ENCODE results near the gene CPNE1. TPM values are rescaled to one million over a fixed set of nuclear protein-coding genes. Genes with fewer than 3 reads are reported as not detected.

The CPNE1 gene
- total and polyA plus RNA-seq, 2 donors from 2014 or later = 128 to 145 TPM

- intact Hi-C loops (cut with DNase I) = no loop called here
- FAIRE-seq (no peak), DNase-seq (no peak)
- Histone ChIP-seq H3K4me3 (ENCODE audit: low read length in 3 of 3) (no peak overlapping the region), H3K9ac (ENCODE audit: low read length in 3 of 3) (no peak overlapping the region), H3K9me3 (ENCODE audit: control insufficient read depth in 2 of 3, insufficient read depth in 1 of 3, low read length in 3 of 3) (no peaks in the 10 kb centered on the region), H3K36me3 (ENCODE audit: control insufficient read depth in 2 of 3, insufficient read depth in 3 of 3, low read length in 3 of 3) (peaks cover 9 to 25% (median 17%) of the 10 kb centered on the region in 3 donors), H3K27me3 (ENCODE audit: control insufficient read depth, insufficient read depth, low read length) (no peaks in the 10 kb centered on the region), H3K27ac (ENCODE audit: low read depth in 2 of 2, low read length in 2 of 2) (no peak overlapping the region), H3K4me1 (ENCODE audit: control insufficient read depth in 2 of 3, insufficient read depth in 2 of 3, low read depth in 1 of 3, low read length in 3 of 3) (peaks cover 0 to 19% (median 3%) of the 10 kb centered on the region in 3 donors)
- TF ChIP-seq, protein P1, sequence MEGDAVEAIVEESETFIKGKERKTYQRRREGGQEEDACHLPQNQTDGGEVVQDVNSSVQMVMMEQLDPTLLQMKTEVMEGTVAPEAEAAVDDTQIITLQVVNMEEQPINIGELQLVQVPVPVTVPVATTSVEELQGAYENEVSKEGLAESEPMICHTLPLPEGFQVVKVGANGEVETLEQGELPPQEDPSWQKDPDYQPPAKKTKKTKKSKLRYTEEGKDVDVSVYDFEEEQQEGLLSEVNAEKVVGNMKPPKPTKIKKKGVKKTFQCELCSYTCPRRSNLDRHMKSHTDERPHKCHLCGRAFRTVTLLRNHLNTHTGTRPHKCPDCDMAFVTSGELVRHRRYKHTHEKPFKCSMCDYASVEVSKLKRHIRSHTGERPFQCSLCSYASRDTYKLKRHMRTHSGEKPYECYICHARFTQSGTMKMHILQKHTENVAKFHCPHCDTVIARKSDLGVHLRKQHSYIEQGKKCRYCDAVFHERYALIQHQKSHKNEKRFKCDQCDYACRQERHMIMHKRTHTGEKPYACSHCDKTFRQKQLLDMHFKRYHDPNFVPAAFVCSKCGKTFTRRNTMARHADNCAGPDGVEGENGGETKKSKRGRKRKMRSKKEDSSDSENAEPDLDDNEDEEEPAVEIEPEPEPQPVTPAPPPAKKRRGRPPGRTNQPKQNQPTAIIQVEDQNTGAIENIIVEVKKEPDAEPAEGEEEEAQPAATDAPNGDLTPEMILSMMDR (IDR thresholded peaks at IDR 0.05; ENCODE audit: borderline replicate concordance, extremely low read depth, insufficient read depth) = no peak
Observed at GRCh38 chr20:35657271-35657670, 7.4 kb downstream of the CPNE1 start.

DNA sequence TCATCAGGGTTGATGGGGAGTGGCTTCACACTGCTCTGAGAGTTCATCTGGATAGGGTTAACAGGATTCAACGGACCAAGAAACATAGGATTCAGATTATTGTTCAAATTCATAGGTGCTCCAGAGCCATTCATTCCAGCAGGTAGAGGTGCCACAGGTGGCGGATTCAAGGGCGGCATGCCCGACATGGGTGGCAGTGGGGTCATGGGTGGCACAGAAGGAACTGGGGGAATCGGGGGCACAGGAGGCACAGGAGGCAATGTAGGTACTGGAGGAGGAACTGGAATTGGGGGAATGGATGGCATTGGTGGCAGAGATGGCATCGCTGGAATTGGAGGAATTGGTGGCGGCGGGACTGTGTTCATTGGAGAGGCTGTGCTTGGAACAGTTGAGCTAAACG lies 10.3 kb downstream of the CPNE1 start:
- Histone ChIP-seq H3K4me1 (ENCODE audit: control insufficient read depth in 2 of 3, insufficient read depth in 2 of 3, low read depth in 1 of 3, low read length in 3 of 3) (no peaks in the 10 kb centered on the region), H3K27me3 (ENCODE audit: control insufficient read depth, insufficient read depth, low read length) (no peaks in the 10 kb centered on the region), H3K9ac (ENCODE audit: low read length in 3 of 3) (no peak overlapping the region), H3K9me3 (ENCODE audit: control insufficient read depth in 2 of 3, insufficient read depth in 1 of 3, low read length in 3 of 3) (no peaks in the 10 kb centered on the region), H3K4me3 (ENCODE audit: low read length in 3 of 3) (no peak overlapping the region), H3K27ac (ENCODE audit: low read depth in 2 of 2, low read length in 2 of 2) (no peak overlapping the region), H3K36me3 (ENCODE audit: control insufficient read depth in 2 of 3, insufficient read depth in 3 of 3, low read length in 3 of 3) (peaks cover 13 to 25% (median 20%) of the 10 kb centered on the region in 3 donors)
- DNase-seq (no peak), FAIRE-seq (no peak)
- intact Hi-C loops (cut with DNase I) = no loop called here
- TF ChIP-seq, protein P1 (IDR thresholded peaks at IDR 0.05; ENCODE audit: borderline replicate concordance, extremely low read depth, insufficient read depth) = no peak

- intact Hi-C loops (cut with DNase I) = no loop called here
- Histone ChIP-seq H3K4me1 (ENCODE audit: control insufficient read depth in 2 of 3, insufficient read depth in 2 of 3, low read depth in 1 of 3, low read length in 3 of 3) (no peaks in the 10 kb centered on the region), H3K27ac (ENCODE audit: low read depth in 2 of 2, low read length in 2 of 2) (no peak overlapping the region), H3K9ac (ENCODE audit: low read length in 3 of 3) (no peak overlapping the region), H3K4me3 (ENCODE audit: low read length in 3 of 3) (no peak overlapping the region), H3K27me3 (ENCODE audit: control insufficient read depth, insufficient read depth, low read length) (no peaks in the 10 kb centered on the region), H3K36me3 (ENCODE audit: control insufficient read depth in 2 of 3, insufficient read depth in 3 of 3, low read length in 3 of 3) (peaks cover 13 to 25% (median 21%) of the 10 kb centered on the region in 3 donors), H3K9me3 (ENCODE audit: control insufficient read depth in 2 of 3, insufficient read depth in 1 of 3, low read length in 3 of 3) (no peaks in the 10 kb centered on the region)
- DNase-seq = no peak
- FAIRE-seq = no peak
- TF ChIP-seq, protein P1 (IDR thresholded peaks at IDR 0.05; ENCODE audit: borderline replicate concordance, extremely low read depth, insufficient read depth) = no peak
Observed at GRCh38 chr20:35653893-35654292, 10.8 kb downstream of the CPNE1 start.

GRCh38 chr20:35653430-35653734 lies 11.3 kb downstream of the CPNE1 start:
- FAIRE-seq = no peak
- Histone ChIP-seq H3K9me3 (ENCODE audit: control insufficient read depth in 2 of 3, insufficient read depth in 1 of 3, low read length in 3 of 3) (no peaks in the 10 kb centered on the region), H3K9ac (ENCODE audit: low read length in 3 of 3) (no peak overlapping the region), H3K27ac (ENCODE audit: low read depth in 2 of 2, low read length in 2 of 2) (no peak overlapping the region), H3K27me3 (ENCODE audit: control insufficient read depth, insufficient read depth, low read length) (no peaks in the 10 kb centered on the region), H3K4me3 (ENCODE audit: low read length in 3 of 3) (no peak overlapping the region), H3K4me1 (ENCODE audit: control insufficient read depth in 2 of 3, insufficient read depth in 2 of 3, low read depth in 1 of 3, low read length in 3 of 3) (no peaks in the 10 kb centered on the region), H3K36me3 (ENCODE audit: control insufficient read depth in 2 of 3, insufficient read depth in 3 of 3, low read length in 3 of 3) (peaks cover 13 to 25% (median 21%) of the 10 kb centered on the region in 3 donors)
- no peak for DNase-seq
- TF ChIP-seq, protein P1 (IDR thresholded peaks at IDR 0.05; ENCODE audit: borderline replicate concordance, extremely low read depth, insufficient read depth) = no peak
- intact Hi-C loops (cut with DNase I) = no loop called here

Data from kidney (tissue), 14 donors.